GM23248 (cell line): ENCODE measurements around the gene GRM3.

ENCODE experiments used
- EZH2 ChIP-seq: fragments of 200-600 bp; sonication (generic); IDR thresholded peaks from 2 replicates; pipeline ENCODE4 v1.6.1; 2018; ENCODE audit warnings: antibody characterized with exemption, mild to moderate bottlenecking; ENCODE audit not compliant: insufficient read depth, poor library complexity, severe bottlenecking
- EZH2phosphoT487 ChIP-seq: fragments of 200-600 bp; sonication (generic); IDR thresholded peaks from 2 replicates; pipeline ENCODE4 v1.6.1; 2018; ENCODE audit warnings: antibody characterized with exemption, moderate library complexity, mild to moderate bottlenecking, low read depth; ENCODE audit not compliant: insufficient read depth

- no peak for TF ChIP-seq EZH2
- TF ChIP-seq EZH2phosphoT487: no peak
Measured at GRCh38 chr7:86648169-86648568, 4.5 kb downstream of the GRM3 start.
